ENCODE results near the gene IL3RA.
"Not testable (repeated sequence)": the region's sequence is repeated elsewhere in the genome, so short reads cannot be mapped to it uniquely, and the experiment has no call there.

IL3RA gene

DNA sequence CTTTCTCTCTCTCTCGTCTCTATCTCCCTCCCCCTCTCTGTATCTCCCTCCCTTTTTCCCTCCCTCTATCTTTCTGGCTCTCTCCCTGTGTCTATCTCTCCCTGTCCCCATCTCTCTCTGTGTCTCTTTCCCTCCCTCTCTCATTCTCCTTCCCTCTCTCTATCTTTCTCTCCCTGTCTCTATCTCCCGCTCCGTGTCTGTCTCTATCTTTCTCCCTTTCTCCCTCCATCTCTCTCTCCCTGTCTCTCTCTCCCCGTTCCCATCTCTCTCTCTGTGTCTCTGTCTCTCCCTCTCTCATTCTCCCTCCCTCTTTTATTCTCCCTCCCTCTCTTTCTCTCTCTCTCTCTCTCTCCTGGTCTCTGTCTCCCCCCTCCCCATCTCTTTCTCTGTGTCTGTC, 22.9 kb downstream of the IL3RA start:
- peaks cover 6% of the 10 kb centered on the region for H3K4me1 ChIP-seq (ENCODE audit: control insufficient read depth, low read depth, low read length)
- H3K36me3 ChIP-seq (ENCODE audit: control insufficient read depth, low read depth, low read length), result no peaks in the 10 kb centered on the region
- H3K9ac ChIP-seq (ENCODE audit: low read length), result no peak overlapping the region
- no peaks in the 10 kb centered on the region for H3K9me3 ChIP-seq (ENCODE audit: control insufficient read depth, low read depth, low read length)
- H3K27ac ChIP-seq (ENCODE audit: low read length), result no peak overlapping the region
- H3K27me3 ChIP-seq (ENCODE audit: control insufficient read depth, insufficient read depth, low read length), result no peaks in the 10 kb centered on the region
- H3K4me3 ChIP-seq (ENCODE audit: low read length), result no peak overlapping the region

GRCh38 chrX:1360171-1360570, 23.6 kb downstream of the IL3RA start:
- Histone ChIP-seq H3K27ac (ENCODE audit: low read length) (no peak overlapping the region), H3K4me3 (ENCODE audit: low read length) (no peak overlapping the region), H3K9me3 (ENCODE audit: control insufficient read depth, low read depth, low read length) (no peaks in the 10 kb centered on the region), H3K36me3 (ENCODE audit: control insufficient read depth, low read depth, low read length) (no peaks in the 10 kb centered on the region), H3K9ac (ENCODE audit: low read length) (no peak overlapping the region), H3K4me1 (ENCODE audit: control insufficient read depth, low read depth, low read length) (peaks cover 6% of the 10 kb centered on the region), H3K27me3 (ENCODE audit: control insufficient read depth, insufficient read depth, low read length) (no peaks in the 10 kb centered on the region)

DNA sequence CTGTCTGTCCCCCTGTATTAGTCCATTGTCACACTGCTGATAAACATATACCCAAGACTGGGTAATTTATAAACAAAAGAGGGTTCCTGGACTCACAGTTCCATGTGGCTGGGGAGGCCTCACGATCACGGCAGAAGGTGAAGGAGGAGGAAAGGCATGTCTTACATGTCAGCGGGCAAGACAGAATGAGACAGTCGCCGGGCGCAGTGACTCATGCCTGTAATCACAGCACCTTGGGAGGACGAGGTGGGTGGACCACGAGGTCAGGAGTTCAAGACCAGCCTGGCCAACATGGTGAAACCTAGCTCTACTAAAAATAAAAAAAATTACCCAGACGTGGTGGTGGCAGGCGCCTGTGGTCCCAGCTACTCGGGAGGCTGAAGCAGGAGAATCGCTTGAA, 24.7 kb downstream of the IL3RA start:
- H3K9ac ChIP-seq (ENCODE audit: low read length), result no peak overlapping the region
- H3K36me3 ChIP-seq (ENCODE audit: control insufficient read depth, low read depth, low read length), result no peaks in the 10 kb centered on the region
- H3K4me1 ChIP-seq (ENCODE audit: control insufficient read depth, low read depth, low read length), result no peaks in the 10 kb centered on the region
- no peaks in the 10 kb centered on the region for H3K9me3 ChIP-seq (ENCODE audit: control insufficient read depth, low read depth, low read length)
- no peak overlapping the region for H3K4me3 ChIP-seq (ENCODE audit: low read length)
- no peak overlapping the region for H3K27ac ChIP-seq (ENCODE audit: low read length)
- no peaks in the 10 kb centered on the region for H3K27me3 ChIP-seq (ENCODE audit: control insufficient read depth, insufficient read depth, low read length)

DNA sequence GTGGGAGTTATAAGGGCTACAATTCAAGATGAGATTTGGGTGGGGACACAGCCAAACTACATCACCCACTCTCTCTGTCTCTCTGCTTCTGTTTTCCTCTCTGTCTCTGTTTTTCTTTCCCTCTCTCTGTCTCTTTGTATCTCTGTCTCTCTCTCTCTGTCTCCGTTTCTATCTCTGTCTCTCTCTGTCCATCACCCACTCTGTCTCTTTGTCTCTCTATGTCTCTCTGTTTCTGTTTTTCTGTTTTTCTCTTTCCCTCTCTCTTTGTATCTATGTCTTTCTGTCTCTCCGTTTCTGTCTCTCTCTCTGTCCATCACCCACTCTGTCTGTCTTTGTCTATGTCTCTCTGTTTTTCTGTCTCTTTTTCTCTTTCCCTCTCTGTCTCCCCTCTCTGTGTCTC, 25.3 kb downstream of the IL3RA start:
- H3K9ac ChIP-seq (ENCODE audit: low read length), result no peak overlapping the region
- H3K27ac ChIP-seq (ENCODE audit: low read length), result no peak overlapping the region
- no peaks in the 10 kb centered on the region for H3K4me1 ChIP-seq (ENCODE audit: control insufficient read depth, low read depth, low read length)
- H3K36me3 ChIP-seq (ENCODE audit: control insufficient read depth, low read depth, low read length), result no peaks in the 10 kb centered on the region
- no peaks in the 10 kb centered on the region for H3K9me3 ChIP-seq (ENCODE audit: control insufficient read depth, low read depth, low read length)
- H3K4me3 ChIP-seq (ENCODE audit: low read length), result no peak overlapping the region
- no peaks in the 10 kb centered on the region for H3K27me3 ChIP-seq (ENCODE audit: control insufficient read depth, insufficient read depth, low read length)

GRCh38 chrX:1366363-1366762, 29.8 kb downstream of the IL3RA start:
- not testable (repeated sequence) for H3K4me3 ChIP-seq (ENCODE audit: low read length); H3K36me3 ChIP-seq (ENCODE audit: control insufficient read depth, low read depth, low read length); H3K4me1 ChIP-seq (ENCODE audit: control insufficient read depth, low read depth, low read length); H3K27me3 ChIP-seq (ENCODE audit: control insufficient read depth, insufficient read depth, low read length); H3K9ac ChIP-seq (ENCODE audit: low read length); H3K27ac ChIP-seq (ENCODE audit: low read length); H3K9me3 ChIP-seq (ENCODE audit: control insufficient read depth, low read depth, low read length)

- Histone ChIP-seq H3K27ac (ENCODE audit: low read length) (no peak overlapping the region), H3K27me3 (ENCODE audit: control insufficient read depth, insufficient read depth, low read length) (no peaks in the 10 kb centered on the region), H3K4me1 (ENCODE audit: control insufficient read depth, low read depth, low read length) (no peaks in the 10 kb centered on the region), H3K9ac (ENCODE audit: low read length) (no peak overlapping the region), H3K4me3 (ENCODE audit: low read length) (no peak overlapping the region), H3K36me3 (ENCODE audit: control insufficient read depth, low read depth, low read length) (no peaks in the 10 kb centered on the region), H3K9me3 (ENCODE audit: control insufficient read depth, low read depth, low read length) (no peaks in the 10 kb centered on the region)
Measured at GRCh38 chrX:1368385-1368698, 31.8 kb downstream of the IL3RA start.

DNA sequence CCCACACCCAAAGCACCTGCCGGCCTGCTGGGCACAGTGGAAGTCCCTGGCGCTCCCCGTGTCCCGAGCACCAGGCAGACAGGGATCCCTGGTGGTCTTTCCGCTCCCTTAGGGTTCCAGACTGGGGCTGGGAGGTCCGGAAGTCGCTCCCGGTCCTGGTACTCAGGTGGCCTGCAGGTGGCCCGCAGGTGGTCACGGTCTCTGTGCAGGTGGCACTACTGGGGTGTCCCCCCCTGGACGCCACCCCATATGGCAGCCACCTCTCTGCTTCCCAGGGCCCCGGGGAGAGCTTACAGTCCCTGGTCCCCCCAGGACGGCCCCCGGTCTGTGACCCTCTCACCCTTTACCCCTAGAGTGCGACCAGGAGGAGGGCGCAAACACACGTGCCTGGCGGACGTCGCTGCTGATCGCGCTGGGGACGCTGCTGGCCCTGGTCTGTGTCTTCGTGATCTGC, 41.7 kb downstream of the IL3RA start:
- peaks cover 3% of the 10 kb centered on the region for H3K36me3 ChIP-seq (ENCODE audit: control insufficient read depth, low read depth, low read length)
- H3K27ac ChIP-seq (ENCODE audit: low read length), result no peak overlapping the region
- H3K4me3 ChIP-seq (ENCODE audit: low read length), result no peak overlapping the region
- H3K27me3 ChIP-seq (ENCODE audit: control insufficient read depth, insufficient read depth, low read length), result no peaks in the 10 kb centered on the region
- no peaks in the 10 kb centered on the region for H3K9me3 ChIP-seq (ENCODE audit: control insufficient read depth, low read depth, low read length)
- no peaks in the 10 kb centered on the region for H3K4me1 ChIP-seq (ENCODE audit: control insufficient read depth, low read depth, low read length)
- no peak overlapping the region for H3K9ac ChIP-seq (ENCODE audit: low read length)

GRCh38 chrX:1380672-1381233, 44.2 kb downstream of the IL3RA start:
- Histone ChIP-seq H3K36me3 (ENCODE audit: control insufficient read depth, low read depth, low read length) (peaks cover 24% of the 10 kb centered on the region), H3K27ac (ENCODE audit: low read length) (no peak overlapping the region), H3K9ac (ENCODE audit: low read length) (no peak overlapping the region), H3K9me3 (ENCODE audit: control insufficient read depth, low read depth, low read length) (no peaks in the 10 kb centered on the region), H3K4me3 (ENCODE audit: low read length) (no peak overlapping the region), H3K27me3 (ENCODE audit: control insufficient read depth, insufficient read depth, low read length) (no peaks in the 10 kb centered on the region), H3K4me1 (ENCODE audit: control insufficient read depth, low read depth, low read length) (no peaks in the 10 kb centered on the region)

GRCh38 chrX:1384658-1385252, 48.2 kb downstream of the IL3RA start:
- Histone ChIP-seq H3K27me3 (ENCODE audit: control insufficient read depth, insufficient read depth, low read length) (no peaks in the 10 kb centered on the region), H3K36me3 (ENCODE audit: control insufficient read depth, low read depth, low read length) (peaks cover 64% of the 10 kb centered on the region), H3K4me3 (ENCODE audit: low read length) (no peak overlapping the region), H3K4me1 (ENCODE audit: control insufficient read depth, low read depth, low read length) (no peaks in the 10 kb centered on the region), H3K9ac (ENCODE audit: low read length) (no peak overlapping the region), H3K27ac (ENCODE audit: low read length) (no peak overlapping the region), H3K9me3 (ENCODE audit: control insufficient read depth, low read depth, low read length) (no peaks in the 10 kb centered on the region)

GRCh38 chrX:1385253-1386223, 49.0 kb downstream of the IL3RA start:
- Histone ChIP-seq H3K27me3 (ENCODE audit: control insufficient read depth, insufficient read depth, low read length) (no peaks in the 10 kb centered on the region), H3K9ac (ENCODE audit: low read length) (no peak overlapping the region), H3K4me3 (ENCODE audit: low read length) (no peak overlapping the region), H3K9me3 (ENCODE audit: control insufficient read depth, low read depth, low read length) (no peaks in the 10 kb centered on the region), H3K36me3 (ENCODE audit: control insufficient read depth, low read depth, low read length) (peaks cover 72% of the 10 kb centered on the region), H3K4me1 (ENCODE audit: control insufficient read depth, low read depth, low read length) (no peaks in the 10 kb centered on the region), H3K27ac (ENCODE audit: low read length) (no peak overlapping the region)

GRCh38 chrX:1386338-1387127, 49.9 kb downstream of the IL3RA start:
- Histone ChIP-seq H3K27ac (ENCODE audit: low read length) (no peak overlapping the region), H3K27me3 (ENCODE audit: control insufficient read depth, insufficient read depth, low read length) (no peaks in the 10 kb centered on the region), H3K4me3 (ENCODE audit: low read length) (no peak overlapping the region), H3K9me3 (ENCODE audit: control insufficient read depth, low read depth, low read length) (no peaks in the 10 kb centered on the region), H3K4me1 (ENCODE audit: control insufficient read depth, low read depth, low read length) (no peaks in the 10 kb centered on the region), H3K9ac (ENCODE audit: low read length) (no peak overlapping the region), H3K36me3 (ENCODE audit: control insufficient read depth, low read depth, low read length) (peaks cover 80% of the 10 kb centered on the region)

Measured in iPS-18a (cell line).